Breast epithelium (tissue), 3 donors: ENCODE data around the gene EFHD1.

Source experiments
- CTCF ChIP-seq, 3 donors: fragments of 450-650 bp; IDR thresholded peaks; one replicate each; pipeline ENCODE4 v1.5.1; 2016 to 2017; ENCODE audit warnings: antibody characterized with exemption in 3 of 3, mild to moderate bottlenecking in 3 of 3, moderate library complexity in 3 of 3
- POLR2A ChIP-seq: fragments of 450-650 bp; IDR thresholded peaks from one replicate; pipeline ENCODE4 v1.6.1; 2016; ENCODE audit warnings: antibody characterized with exemption, mild to moderate bottlenecking, moderate library complexity

GRCh38 chr2:232707076-232707475, 73.7 kb downstream of the EFHD1 start:
- no peak for TF ChIP-seq POLR2A
- no peak for TF ChIP-seq CTCF (IDR thresholded peaks at IDR 0.05)
